ENCODE data around the gene MNX1. TPM values are rescaled to one million over a fixed set of nuclear protein-coding genes. Genes with fewer than 3 reads are reported as not detected.

The MNX1 gene
- total RNA-seq (2014; rRNA removed; shearing (Covaris generic)), result 1.0 and 1.6 TPM in 2 replicates

GRCh38 chr7:157010588-157011332 lies at the start of gene MNX1:
Gene MNX1, minus strand, starts transcription at chr7:157010663. Its CDS starts 313 bp downstream, at chr7:157010350.
- DNase-seq (ENCODE audit: low spot score), result peak; percentile 44
- in situ Hi-C loops (cut with HindIII; ENCODE audit: low sequenced_read_pairs), result no loop called here

- no peak for DNase-seq (ENCODE audit: low spot score)
- in situ Hi-C loops (cut with HindIII; ENCODE audit: low sequenced_read_pairs), result no loop called here
Observed at GRCh38 chr7:157059534-157059933, 49.1 kb upstream of the MNX1 start.

GRCh38 chr7:157058701-157059100 lies 48.2 kb upstream of the MNX1 start:
- in situ Hi-C loops (cut with HindIII; ENCODE audit: low sequenced_read_pairs), result no loop called here
- no peak for DNase-seq (ENCODE audit: low spot score)

- no peak for DNase-seq (ENCODE audit: low spot score)
- in situ Hi-C loops (cut with HindIII; ENCODE audit: low sequenced_read_pairs), result no loop called here
Observed at GRCh38 chr7:157058068-157058467, 47.6 kb upstream of the MNX1 start.

- no peak for DNase-seq (ENCODE audit: low spot score)
- in situ Hi-C loops (cut with HindIII; ENCODE audit: low sequenced_read_pairs), result no loop called here
Observed at GRCh38 chr7:157056957-157057902, 46.8 kb upstream of the MNX1 start.

- in situ Hi-C loops (cut with HindIII; ENCODE audit: low sequenced_read_pairs), result no loop called here
- no peak for DNase-seq (ENCODE audit: low spot score)
Observed at GRCh38 chr7:157056246-157056645, 45.8 kb upstream of the MNX1 start.

GRCh38 chr7:157054927-157055326 lies 44.5 kb upstream of the MNX1 start:
- in situ Hi-C loops (cut with HindIII; ENCODE audit: low sequenced_read_pairs), result no loop called here
- no peak for DNase-seq (ENCODE audit: low spot score)

- no peak for DNase-seq (ENCODE audit: low spot score)
- in situ Hi-C loops (cut with HindIII; ENCODE audit: low sequenced_read_pairs), result no loop called here
Observed at GRCh38 chr7:157053118-157053517, 42.7 kb upstream of the MNX1 start.

- DNase-seq (ENCODE audit: low spot score), result no peak
- in situ Hi-C loops (cut with HindIII; ENCODE audit: low sequenced_read_pairs), result no loop called here
Observed at GRCh38 chr7:157047148-157047547, 36.7 kb upstream of the MNX1 start.

GRCh38 chr7:157046681-157047080 lies 36.2 kb upstream of the MNX1 start:
- DNase-seq (ENCODE audit: low spot score), result no peak
- in situ Hi-C loops (cut with HindIII; ENCODE audit: low sequenced_read_pairs), result no loop called here

- in situ Hi-C loops (cut with HindIII; ENCODE audit: low sequenced_read_pairs), result no loop called here
- no peak for DNase-seq (ENCODE audit: low spot score)
Observed at GRCh38 chr7:157044943-157045660, 34.6 kb upstream of the MNX1 start.

- no peak for DNase-seq (ENCODE audit: low spot score)
- in situ Hi-C loops (cut with HindIII; ENCODE audit: low sequenced_read_pairs), result no loop called here
Observed at GRCh38 chr7:157044147-157044687, 33.8 kb upstream of the MNX1 start.

- DNase-seq (ENCODE audit: low spot score), result no peak
- in situ Hi-C loops (cut with HindIII; ENCODE audit: low sequenced_read_pairs), result no loop called here
Observed at GRCh38 chr7:157043745-157044144, 33.3 kb upstream of the MNX1 start.

GRCh38 chr7:157041514-157042277 lies 31.2 kb upstream of the MNX1 start:
- in situ Hi-C loops (cut with HindIII; ENCODE audit: low sequenced_read_pairs), result no loop called here
- no peak for DNase-seq (ENCODE audit: low spot score)

GRCh38 chr7:157041004-157041403 lies 30.5 kb upstream of the MNX1 start:
- in situ Hi-C loops (cut with HindIII; ENCODE audit: low sequenced_read_pairs), result no loop called here
- DNase-seq (ENCODE audit: low spot score), result no peak

- in situ Hi-C loops (cut with HindIII; ENCODE audit: low sequenced_read_pairs), result no loop called here
- DNase-seq (ENCODE audit: low spot score), result no peak
Observed at GRCh38 chr7:157037635-157038034, 27.2 kb upstream of the MNX1 start.

- DNase-seq (ENCODE audit: low spot score), result no peak
- in situ Hi-C loops (cut with HindIII; ENCODE audit: low sequenced_read_pairs), result no loop called here
Observed at GRCh38 chr7:157037028-157037427, 26.6 kb upstream of the MNX1 start.

- no peak for DNase-seq (ENCODE audit: low spot score)
- in situ Hi-C loops (cut with HindIII; ENCODE audit: low sequenced_read_pairs), result no loop called here
Observed at GRCh38 chr7:157035979-157036378, 25.5 kb upstream of the MNX1 start.

GRCh38 chr7:157035302-157035701 lies 24.8 kb upstream of the MNX1 start:
- no peak for DNase-seq (ENCODE audit: low spot score)
- in situ Hi-C loops (cut with HindIII; ENCODE audit: low sequenced_read_pairs), result no loop called here

All from G401 (cell line).